Stromal cell of bone marrow (primary cell): ENCODE measurements around the gene HTRA3.
"Not testable (repeated sequence)": the region's sequence is repeated elsewhere in the genome, so short reads cannot be mapped to it uniquely, and the experiment has no call there.

ENCODE experiments used
- DNase-seq: peaks from one replicate; pipeline ENCODE4 v3.0.0-alpha.2; 2012; ENCODE audit warnings: low read depth

HTRA3 gene

GRCh38 chr4:8343967-8344331 lies 74.4 kb downstream of the HTRA3 start:
- DNase-seq: no peak

DNA sequence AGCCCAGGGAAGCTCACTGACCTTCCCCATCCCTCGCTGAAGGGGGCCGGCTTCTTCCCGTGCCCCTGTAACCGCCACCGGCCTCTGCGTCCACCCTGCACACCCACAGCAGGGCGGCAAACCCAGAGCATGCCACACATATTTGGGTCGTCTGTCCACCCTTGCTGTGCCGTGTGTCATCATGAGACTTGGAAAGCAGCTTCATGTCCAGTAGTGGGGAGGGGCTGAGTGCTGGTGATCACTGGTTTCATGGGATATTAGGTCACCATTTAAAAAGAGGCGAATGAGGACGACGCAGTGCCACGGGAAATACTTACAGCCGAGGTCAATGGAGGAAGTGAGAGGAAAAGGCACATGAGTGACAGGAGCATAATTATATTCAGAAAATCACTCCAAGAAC lies 74.8 kb downstream of the HTRA3 start:
- no peak for DNase-seq

DNA sequence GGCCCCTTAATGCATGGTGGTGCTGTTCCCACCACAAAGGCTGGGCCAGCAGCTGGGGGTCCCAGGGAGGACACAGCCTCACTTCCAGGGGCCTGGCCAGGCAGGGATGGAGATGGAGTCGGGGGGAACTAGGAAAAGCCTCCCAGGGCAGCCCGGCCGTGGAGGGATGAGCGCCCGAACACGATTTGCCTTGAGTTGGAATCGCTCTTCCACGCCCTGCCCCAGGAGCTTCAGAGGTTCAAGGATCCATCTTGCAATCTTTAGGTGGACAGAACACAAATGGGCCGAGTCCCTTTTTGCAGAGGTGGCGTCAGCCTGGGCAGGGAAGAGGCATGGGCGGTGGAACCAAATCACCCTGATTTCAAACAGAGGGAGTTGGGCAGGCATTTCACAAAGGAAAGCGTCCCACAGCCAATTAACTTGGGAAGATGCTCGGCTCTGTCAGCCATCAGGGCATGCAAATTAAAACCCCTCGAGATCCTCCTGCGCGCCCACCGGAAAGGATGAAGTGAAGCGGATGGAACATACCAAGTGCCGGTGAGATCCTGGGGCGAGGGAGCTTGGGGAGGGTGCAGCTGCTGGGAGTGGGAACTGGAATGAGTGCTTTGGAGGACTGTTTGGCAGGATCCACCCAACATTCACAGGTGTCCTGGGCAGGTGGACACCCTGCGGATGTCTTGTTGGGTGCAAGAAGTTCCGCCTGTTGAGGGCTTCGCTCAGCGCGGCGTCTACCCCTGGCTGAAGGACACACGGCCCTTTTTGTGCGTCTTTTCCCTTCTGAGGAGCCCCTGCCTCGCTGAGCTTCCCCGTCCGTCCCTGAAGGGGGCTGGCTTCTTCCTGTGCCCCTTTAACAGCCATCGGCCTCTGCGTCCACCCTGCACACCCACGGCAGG lies 75.7 kb downstream of the HTRA3 start:
- no peak for DNase-seq

DNA sequence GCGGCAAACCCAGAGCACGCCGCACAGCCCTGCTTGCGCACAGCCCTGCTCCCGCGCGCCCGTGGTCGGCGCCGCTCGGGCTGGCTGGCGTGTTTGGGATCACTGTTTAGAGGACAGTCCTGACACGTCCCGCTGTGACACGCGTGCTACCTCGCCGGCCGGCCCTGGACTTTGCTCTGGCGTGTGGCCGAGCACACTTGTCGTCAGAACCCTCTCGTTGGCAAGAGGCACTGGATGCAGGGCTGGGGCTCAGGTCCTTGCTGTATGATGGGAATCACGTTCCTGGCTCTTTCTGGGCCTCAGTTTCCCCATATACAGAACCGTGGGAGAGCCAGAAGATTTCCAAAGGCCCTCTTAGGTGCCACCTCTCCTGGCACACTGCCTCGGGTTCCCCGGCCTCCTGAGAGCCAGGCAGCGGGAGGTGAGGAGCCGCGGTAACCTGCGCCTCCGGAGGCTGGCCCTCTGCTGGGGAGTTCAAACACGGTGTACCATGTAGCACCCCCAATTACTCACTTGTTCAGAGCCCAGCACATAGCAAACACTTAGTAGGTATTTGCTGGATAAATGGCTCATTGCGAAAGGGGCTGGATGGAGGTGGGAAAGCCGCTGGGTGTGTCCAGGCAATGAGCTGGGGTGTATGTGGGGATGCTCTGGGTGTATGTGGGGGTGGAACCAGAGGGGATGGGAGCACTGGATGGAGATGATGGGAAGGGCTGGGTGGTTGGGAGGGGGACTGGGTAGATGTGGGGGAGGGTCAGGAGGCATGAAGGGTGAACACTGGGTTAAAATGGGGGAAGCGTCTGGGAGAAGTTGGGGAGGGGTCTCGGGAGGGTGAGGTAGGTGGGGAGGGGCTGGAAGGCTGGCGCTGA lies 76.6 kb downstream of the HTRA3 start:
- DNase-seq: no peak

DNA sequence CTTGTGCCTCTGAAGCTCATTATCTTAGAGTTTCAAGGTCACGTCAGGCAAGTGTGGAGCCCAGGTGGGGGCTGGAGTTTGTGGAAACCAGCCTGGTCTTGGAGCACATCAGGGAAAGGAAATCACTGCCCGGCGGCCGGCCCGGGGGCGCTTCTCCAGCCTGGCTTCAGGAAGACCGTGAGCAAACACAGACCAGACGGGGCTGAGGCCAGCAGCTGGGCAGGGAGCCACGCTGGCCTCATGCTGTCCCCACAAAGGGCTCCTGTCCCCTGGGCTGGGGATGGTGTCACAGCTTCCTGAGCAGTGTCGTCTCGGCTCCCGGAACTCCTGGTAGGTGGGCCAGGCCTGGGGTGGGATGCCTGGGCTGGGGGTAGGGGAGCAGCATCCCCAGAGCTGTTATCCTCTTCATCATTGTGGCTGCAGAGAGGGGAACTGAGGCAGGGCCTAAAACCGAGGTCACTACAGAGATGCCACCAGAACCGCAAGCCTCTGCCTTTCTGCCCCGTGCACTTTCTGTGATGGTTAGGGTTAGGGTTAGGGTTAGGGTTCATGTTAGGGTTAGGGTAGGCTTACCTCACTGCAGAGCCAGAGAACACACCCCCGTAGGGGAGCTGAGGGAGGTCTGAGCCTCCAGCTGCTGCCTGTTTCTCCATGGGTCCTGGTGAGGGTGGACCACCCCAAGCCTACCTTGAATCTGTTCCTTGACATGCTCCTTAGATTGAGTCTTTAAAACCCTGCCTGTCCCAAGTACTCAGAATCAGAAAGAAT lies 77.5 kb downstream of the HTRA3 start:
- no peak for DNase-seq

DNA sequence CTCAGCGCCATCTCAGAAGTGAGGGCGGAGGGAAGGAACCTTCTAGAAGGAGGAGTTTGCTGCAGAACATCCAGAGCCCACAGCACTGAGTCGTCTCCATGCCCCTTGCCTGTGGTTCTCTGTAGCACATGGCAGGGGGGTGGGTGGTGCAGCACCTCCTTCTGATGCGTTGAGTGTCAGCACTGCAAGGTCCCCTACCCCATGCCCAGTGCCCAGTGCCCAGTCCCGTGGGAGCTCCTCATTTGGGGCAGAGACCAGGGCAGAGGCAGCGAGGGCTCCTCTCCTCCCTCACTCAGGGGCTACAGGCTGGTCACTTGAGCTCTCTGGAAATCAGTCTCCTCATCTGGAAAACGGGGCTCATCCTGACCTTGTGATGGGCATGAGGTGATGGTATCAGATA lies 78.1 kb downstream of the HTRA3 start:
- no peak for DNase-seq

DNA sequence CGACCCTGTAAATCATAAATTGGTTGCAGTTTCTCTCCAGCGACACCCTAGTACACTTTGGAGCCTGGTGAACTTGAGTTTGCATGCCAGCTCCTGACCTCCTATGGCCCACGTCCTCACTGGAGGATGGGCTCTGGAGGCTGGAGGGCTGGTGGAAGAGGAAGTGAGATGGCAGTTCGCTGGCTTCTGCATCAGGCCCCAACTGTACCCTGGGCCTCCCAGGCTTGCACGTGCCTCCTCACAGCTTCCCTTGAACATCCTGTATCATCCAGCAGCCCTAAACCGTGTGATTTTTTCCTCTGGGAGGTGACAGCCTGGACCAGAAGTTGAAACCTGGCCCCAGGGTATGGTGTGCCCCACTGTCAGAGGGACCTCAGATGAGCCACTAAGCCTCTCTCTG lies 78.5 kb downstream of the HTRA3 start:
- DNase-seq: no peak

DNA sequence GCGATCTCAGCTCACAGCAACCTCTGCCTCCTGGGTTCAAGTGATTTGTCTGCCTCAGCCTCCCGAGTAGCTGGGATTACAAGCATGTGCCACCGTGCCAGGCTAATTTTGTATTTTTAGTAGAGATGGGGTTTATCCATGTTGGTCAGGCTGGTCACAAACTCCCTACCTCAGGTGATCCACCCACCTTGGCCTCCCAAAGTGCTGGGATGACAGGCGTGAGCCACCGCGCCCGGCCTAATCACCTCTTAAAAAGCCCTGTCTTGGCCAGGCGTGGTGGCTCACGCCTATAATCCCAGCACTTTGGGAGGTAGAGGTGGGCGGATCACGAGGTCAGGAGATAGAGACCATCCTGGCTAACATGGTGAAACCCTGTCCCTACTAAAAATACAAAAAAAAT lies 79.7 kb downstream of the HTRA3 start:
- not testable (repeated sequence) for DNase-seq

DNA sequence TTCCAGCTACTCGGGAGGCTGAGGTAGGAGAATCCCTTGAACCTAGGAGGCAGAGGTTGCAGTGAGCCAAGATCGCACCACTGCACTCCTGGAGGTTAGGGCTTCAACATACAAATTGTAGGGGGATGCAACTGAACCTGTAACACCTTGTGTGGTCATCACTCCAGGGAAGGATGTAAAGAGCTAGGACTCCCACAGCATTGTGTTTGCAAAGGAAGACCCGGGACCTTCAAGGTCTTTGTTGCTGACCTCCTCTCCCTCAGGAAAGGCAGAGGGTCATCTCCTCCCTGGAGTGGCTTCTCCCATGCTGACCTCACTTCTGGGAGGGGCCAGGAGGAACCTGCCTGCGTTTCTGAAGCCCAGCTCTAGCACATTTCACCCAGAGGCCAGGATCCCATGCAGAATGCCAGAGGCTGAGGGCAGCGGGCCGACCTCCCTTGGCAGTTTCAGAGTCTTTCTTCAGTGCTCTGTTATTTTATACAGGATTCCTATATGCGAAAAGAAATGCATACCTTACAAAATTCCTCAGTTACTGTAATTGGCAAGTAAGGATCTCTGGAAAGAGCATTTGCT lies 80.2 kb downstream of the HTRA3 start:
- DNase-seq: no peak

DNA sequence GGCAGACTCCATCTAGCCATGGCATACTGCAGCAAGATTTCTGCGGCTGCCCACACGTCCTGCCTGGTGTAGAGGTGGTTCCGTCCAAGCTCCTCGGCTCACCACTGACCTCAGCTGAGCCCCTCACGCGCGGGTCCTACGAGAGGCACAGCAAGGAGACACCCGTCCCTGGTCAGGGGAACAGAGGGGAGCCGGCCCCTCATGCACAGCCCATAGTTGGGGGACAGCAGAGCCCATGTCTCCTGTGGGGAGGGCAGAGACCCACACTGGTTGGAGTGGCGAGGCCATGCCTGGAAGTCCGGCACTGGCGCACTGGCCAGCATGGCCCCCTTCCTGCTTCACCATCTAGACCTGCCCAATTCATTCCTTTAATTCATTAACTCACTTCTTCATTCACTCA lies 80.8 kb downstream of the HTRA3 start:
- DNase-seq: no peak

GRCh38 chr4:8350841-8351461 lies 81.4 kb downstream of the HTRA3 start:
- DNase-seq: no peak

DNA sequence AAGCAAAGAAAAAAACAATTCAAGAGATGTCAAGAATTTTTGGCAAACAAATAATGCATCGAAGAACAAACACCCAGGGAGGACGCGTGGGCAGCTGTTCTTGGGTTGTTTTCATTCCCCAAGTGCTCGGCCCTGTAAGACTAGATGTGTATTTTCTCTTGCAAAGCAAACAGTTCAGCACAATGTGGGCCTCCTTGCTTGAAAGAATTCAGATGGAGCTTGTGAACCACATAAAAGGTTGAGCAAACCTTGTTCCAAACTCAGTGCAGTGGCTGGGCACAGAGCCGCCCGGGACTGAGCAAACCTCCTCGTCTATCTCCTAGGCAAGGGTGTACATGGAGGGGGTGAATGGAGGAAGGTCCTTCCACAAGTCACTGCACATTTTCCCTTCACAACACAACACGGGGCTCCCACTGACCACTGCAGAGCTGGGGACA lies 82.4 kb downstream of the HTRA3 start:
- no peak for DNase-seq

DNA sequence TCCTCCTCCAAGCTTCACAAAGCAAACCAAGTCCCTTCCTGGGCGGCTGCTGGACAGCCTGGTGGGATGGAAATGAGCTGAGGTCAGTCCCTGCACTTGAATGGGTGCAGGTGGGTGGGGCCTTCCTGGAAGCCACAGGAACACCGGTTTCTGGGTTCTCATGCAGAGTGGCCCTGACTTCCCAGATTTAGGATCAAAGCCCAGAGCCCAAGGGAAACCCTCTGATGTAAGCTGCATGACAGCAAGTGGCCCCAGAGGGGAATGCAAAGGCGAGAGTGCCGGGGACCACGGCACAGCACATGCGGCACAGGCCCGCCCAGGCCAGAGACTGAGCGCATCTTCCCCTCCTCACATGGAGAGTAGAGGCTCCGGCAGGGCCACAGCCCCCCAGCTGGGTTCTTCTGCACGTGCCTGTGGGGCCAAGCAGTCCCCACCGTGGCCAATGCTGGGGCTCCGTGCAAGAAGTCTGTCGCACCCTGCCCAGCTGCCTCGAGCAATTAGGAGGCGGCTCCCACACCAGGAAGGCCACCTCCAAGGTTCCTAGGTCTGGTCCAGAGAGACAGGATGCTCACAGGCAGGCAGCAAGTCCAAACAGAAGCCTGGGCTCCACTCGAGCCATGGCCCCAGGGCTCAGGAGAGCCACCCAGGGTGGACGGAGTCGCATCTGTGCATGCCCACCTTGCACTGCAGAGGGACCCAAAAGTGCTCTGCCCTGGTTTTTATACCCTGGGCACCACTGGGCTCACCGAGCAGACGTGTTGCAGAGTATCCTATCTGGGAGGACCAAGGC lies 83.0 kb downstream of the HTRA3 start:
- no peak for DNase-seq

DNA sequence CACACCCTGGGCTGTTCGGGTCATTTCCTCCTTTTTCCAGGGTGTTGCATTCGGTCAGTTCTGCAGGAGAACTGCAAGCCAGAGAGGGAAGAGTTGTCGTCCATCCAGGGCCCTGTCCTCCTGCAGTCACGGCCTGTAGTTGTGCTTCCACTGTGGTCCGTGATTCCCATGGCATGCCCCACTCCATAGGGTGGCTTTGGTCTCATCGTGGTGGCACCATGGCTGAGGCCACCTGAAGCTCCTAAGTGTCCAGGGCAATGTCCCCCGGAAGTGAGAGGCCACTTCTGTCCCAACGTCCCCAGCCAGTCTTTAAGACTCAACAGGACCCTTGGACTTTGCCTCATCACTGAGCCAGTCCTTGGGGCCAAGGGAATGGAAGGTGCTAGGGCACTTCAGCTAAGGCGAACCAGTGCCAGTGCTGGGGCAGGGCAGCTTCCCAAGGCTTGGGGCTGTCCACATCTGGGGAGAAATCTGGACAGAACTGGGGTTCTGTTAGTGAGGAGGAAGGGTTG lies 83.7 kb downstream of the HTRA3 start:
- no peak for DNase-seq

- no peak for DNase-seq
These were observed 84.4 kb downstream of the HTRA3 start for GRCh38 chr4:8353912-8354453.

DNA sequence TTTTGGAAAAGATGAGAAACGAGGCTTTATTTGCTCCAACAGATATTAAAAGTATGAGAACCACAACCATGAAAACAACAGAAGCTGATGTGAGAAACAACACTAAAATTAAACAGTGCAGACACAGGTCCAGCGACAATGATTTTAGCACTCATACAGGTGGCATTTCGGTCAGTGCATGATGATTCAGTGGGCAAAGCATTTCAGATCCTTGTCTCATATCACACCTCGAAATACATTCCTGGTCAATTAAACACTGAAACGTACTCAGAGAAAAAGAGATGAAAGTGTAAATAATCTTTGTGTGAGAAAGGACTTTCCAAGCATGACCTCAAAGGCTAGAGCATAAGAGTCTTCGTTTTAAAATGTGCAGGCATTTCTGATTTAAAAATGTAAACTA lies 85.8 kb downstream of the HTRA3 start:
- no peak for DNase-seq

GRCh38 chr4:8355864-8356565 lies 86.5 kb downstream of the HTRA3 start:
- DNase-seq: no peak
